Measurements from ENCODE around the gene PHLPP1.
A peak's percentile ranks its signal among the peaks of the same experiment; 100 is the strongest.

PHLPP1 gene

GRCh38 chr18:62720766-62721613, 5.6 kb downstream of the PHLPP1 start:
- H3K4me1 ChIP-seq (ENCODE audit: control insufficient read depth, insufficient read depth, low read length) = peaks cover 52% of the 10 kb centered on the region
- ChIA-PET CTCF (interaction anchor here (1.0 to 1.5 kb wide), 2 partner anchors 94 to 237 kb away, joined by 3 to 11 read pairs; no protein-coding TSS in a partner anchor), POLR2A (interaction anchor here (0.6 to 0.7 kb wide), 2 partner anchors 16 to 115 kb away, joined by 3 read pairs; no protein-coding TSS in a partner anchor)
- H3K9me3 ChIP-seq (ENCODE audit: control insufficient read depth, insufficient read depth, low read depth, low read length) = no peaks in the 10 kb centered on the region
- H3K36me3 ChIP-seq (ENCODE audit: control insufficient read depth in 2 of 2, insufficient read depth in 1 of 2, low read length in 2 of 2) = no peaks in the 10 kb centered on the region
- H3K4me3 ChIP-seq (ENCODE audit: low read depth, low read length) = no peak overlapping the region
- H3K27ac ChIP-seq (ENCODE audit: extremely low read depth, low read depth, low read length) = no peak overlapping the region
- TF ChIP-seq IKZF3 (tag by site-specific recombination; IDR thresholded peaks at IDR 0.05) = no peak
- TF ChIP-seq ZNF211 (tag by site-specific recombination; IDR thresholded peaks at IDR 0.05; ENCODE audit: low read depth) = no peak
- no peak for TF ChIP-seq SETDB1 (IDR thresholded peaks at IDR 0.05; ENCODE audit: insufficient read length, low read length)
- TF ChIP-seq ZNF530 (tag by site-specific recombination; IDR thresholded peaks at IDR 0.05; ENCODE audit: low read depth) = no peak
- no peak for TF ChIP-seq ZNF350 (tag by site-specific recombination; IDR thresholded peaks at IDR 0.05)
- TF ChIP-seq HOXC10 (CRISPR knock-in tag; IDR thresholded peaks at IDR 0.05) = no peak
- TF ChIP-seq GFI1B (tag by site-specific recombination; IDR thresholded peaks at IDR 0.05) = no peak
- TF ChIP-seq ZFHX2 (tag by site-specific recombination; conservative IDR thresholded peaks at IDR 0.05) = peak; percentile 51; the same call in 1 of the 2 replicates
- TF ChIP-seq ZBTB17 (tag by site-specific recombination; IDR thresholded peaks at IDR 0.05) = 0 out of 2 replicates have a peak, but pooled peaks have one; percentile 36
- no peak for TF ChIP-seq ZNF514 (tag by site-specific recombination; IDR thresholded peaks at IDR 0.05)
- no peak for TF ChIP-seq TSHZ1 (tag by site-specific recombination; IDR thresholded peaks at IDR 0.05; ENCODE audit: borderline replicate concordance)
- TF ChIP-seq ZSCAN4 (tag by site-specific recombination; IDR thresholded peaks at IDR 0.05) = peak; percentile 54
- peak; percentile 38 for TF ChIP-seq PRDM6 (tag by site-specific recombination; IDR thresholded peaks at IDR 0.05)
- peak; percentile 37; the same call in 1 of the 2 replicates for TF ChIP-seq OSR2 (tag by site-specific recombination; IDR thresholded peaks at IDR 0.05)
- no peak for TF ChIP-seq ZNF488 (tag by site-specific recombination; IDR thresholded peaks at IDR 0.05)
- TF ChIP-seq EGR2 (tag by site-specific recombination; IDR thresholded peaks at IDR 0.05; ENCODE audit: low read depth) = peak; percentile 34; the same call in 1 of the 2 replicates
